Embryonic facial prominence (tissue), 1 donor: ENCODE data around the gene PCDHGA7.
"Not testable (repeated sequence)": the region's sequence is repeated elsewhere in the genome, so short reads cannot be mapped to it uniquely, and the experiment has no call there.

Experiments used
- DNase-seq: peaks from one replicate; pipeline ENCODE4 v3.0.0-alpha.2; 2016; ENCODE audit errors: extremely low spot score

PCDHGA7 gene

DNA sequence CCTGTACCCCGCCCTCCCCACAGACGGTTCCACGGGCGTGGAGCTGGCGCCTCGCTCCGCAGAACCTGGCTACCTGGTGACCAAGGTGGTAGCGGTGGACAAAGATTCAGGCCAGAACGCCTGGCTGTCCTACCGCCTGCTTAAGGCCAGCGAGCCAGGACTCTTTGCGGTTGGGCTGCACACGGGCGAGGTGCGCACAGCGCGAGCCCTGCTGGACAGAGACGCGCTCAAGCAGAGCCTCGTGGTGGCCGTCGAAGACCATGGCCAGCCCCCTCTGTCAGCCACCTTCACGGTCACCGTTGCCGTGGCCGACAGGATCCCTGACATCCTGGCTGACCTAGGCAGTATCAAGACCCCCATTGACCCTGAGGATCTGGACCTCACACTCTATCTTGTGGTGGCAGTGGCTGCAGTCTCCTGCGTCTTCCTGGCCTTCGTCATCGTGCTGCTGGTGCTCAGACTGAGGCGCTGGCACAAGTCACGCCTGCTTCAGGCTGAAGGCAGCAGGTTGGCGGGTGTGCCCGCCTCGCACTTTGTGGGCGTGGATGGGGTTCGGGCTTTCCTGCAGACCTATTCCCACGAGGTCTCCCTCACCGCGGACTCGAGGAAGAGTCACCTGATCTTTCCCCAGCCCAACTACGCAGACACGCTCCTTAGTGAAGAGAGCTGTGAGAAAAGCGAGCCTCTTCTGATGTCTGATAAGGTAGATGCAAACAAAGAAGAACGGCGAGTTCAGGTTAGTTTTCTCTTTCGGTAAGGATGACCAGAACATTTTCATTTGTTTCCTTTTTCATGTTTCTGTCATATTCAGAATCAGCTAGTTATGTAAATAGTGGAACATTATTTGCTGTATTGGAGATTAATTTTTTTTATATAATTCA, 16.3 kb upstream of the PCDHGA7 start:
- no peak for DNase-seq

DNA sequence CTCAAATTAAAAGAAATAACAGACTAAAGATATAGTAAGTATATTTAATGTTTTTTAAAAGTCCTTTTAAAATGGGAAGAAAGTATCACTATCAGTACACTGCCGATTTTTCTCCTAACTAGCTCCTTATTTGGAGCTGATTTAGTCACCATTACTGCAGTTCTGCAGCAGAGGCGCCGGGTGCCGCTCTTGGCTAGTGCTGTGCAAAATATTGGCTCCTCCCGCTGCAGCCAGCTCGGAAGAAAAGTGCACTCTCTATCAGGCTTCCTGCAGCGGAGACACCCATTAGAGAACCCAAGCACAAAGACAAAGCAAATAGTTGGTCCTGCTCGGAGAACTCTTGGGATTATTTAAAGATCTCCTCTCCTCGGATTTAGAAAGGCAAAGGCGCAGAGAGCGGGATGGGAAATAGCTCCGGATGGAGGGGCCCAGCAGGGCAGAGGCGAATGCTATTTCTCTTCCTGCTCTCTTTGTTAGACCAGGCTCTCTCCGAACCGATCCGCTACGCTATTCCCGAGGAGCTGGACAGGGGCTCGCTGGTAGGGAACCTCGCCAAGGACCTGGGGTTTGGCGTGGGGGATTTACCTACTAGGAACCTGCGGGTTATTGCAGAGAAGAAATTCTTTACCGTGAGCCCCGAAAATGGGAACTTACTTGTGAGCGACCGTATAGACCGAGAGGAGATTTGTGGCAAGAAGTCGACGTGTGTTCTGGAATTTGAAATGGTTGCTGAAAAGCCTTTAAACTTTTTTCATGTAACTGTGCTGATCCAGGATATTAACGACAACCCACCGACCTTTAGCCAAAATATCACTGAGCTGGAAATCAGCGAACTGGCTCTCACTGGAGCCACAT, 12.3 kb upstream of the PCDHGA7 start, which contains the start of gene PCDHGB3:
Gene PCDHGB3, plus strand, starts transcription at position 249 of the 855 bp plus-strand sequence. Its CDS starts 153 bp downstream, at position 402.
- no peak for DNase-seq

DNA sequence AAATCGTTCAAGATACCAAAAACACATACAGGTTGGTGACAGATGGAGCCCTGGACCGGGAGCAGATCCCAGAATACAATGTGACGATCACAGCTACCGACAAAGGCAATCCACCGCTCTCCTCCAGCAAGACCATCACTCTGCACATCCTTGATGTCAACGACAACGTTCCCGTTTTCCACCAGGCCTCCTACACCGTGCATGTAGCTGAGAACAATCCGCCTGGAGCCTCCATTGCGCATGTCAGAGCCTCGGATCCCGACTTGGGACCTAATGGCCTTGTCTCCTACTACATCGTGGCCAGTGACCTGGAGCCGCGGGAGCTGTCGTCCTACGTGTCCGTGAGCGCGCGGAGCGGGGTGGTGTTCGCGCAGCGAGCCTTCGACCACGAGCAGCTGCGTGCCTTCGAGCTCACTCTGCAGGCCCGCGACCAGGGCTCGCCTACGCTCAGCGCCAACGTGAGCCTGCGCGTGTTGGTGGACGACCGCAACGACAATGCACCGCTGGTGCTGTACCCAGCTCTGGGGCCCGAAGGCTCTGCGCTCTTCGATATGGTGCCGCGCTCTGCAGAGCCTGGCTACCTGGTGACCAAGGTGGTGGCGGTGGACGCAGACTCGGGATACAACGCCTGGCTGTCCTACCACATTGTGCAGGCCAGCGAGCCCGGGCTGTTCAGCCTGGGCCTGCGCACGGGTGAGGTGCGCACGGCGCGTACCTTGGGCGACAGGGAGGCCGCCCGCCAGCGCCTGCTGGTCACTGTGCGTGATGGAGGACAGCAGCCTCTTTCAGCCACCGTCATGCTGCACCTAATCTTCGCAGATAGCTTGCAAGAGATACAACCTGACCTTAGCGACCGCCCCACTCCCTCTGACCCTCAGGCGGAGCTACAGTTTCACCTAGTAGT, 10.7 kb upstream of the PCDHGA7 start:
- DNase-seq = no peak

DNA sequence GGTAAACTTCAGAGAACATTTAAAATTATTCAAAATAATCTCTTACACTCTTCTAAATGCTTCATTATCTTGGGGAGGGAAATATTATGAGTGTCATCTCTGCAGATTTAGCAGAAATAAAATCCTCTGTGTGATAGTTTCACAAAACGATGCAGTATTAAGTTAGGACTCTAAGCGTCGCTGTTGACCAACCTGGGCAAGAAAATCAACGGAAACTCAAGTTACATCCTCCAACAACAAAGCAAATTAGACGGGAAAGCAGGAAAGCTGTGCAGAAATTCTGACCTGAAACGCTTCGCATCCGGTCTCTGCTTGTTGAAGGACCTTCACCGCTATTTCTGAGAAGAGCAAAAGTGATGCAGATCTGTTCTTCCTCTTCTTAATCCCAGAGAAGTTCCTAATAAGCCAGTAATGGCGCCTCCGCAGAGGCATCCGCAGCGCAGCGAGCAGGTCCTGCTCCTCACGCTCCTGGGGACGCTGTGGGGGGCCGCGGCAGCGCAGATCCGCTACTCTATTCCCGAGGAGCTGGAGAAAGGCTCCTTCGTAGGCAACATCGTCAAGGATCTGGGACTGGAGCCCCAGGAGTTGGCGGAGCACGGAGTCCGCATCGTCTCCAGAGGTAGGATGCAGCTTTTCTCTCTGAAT, 8.7 kb upstream of the PCDHGA7 start, which contains the start of gene PCDHGA6:
Gene PCDHGA6, plus strand, starts transcription at position 219 of the 645 bp plus-strand sequence. Its CDS starts 193 bp downstream, at position 412.
- DNase-seq = no peak

DNA sequence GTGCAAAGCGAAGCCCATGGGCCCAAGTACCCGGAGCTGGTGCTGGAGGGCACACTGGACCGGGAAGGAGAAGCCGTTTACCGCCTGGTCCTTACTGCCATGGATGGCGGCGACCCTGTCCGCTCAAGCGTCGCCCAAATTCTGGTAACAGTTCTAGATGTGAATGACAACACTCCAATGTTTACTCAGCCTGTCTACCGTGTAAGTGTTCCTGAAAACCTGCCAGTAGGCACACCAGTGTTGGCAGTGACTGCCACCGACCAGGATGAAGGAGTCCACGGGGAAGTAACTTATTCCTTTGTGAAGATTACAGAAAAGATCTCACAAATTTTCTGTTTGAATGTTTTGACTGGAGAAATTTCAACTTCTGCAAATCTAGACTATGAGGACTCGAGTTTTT, 7.9 kb upstream of the PCDHGA7 start:
- DNase-seq = no peak

DNA sequence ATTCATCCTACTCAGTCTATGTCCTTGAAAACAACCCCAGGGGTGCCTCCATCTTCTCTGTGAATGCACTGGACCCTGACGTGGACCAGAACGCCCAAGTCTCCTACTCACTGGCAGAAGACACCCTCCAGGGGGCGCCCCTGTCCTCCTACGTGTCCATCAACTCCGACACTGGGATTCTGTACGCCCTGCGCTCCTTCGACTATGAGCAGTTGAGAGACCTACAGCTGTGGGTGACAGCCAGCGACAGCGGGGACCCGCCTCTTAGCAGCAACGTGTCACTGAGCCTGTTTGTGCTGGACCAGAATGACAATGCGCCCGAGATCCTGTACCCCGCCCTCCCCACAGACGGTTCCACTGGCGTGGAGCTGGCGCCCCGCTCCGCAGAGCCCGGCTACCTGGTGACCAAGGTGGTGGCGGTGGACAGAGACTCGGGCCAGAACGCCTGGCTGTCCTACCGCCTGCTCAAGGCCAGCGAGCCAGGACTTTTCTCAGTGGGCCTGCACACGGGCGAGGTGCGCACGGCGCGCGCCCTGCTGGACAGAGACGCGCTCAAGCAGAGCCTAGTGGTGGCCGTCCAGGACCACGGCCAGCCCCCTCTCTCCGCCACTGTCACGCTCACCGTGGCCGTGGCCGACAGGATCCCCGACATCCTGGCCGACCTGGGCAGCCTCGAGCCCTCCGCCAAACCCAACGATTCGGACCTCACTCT, 6.9 kb upstream of the PCDHGA7 start:
- not testable (repeated sequence) for DNase-seq

DNA sequence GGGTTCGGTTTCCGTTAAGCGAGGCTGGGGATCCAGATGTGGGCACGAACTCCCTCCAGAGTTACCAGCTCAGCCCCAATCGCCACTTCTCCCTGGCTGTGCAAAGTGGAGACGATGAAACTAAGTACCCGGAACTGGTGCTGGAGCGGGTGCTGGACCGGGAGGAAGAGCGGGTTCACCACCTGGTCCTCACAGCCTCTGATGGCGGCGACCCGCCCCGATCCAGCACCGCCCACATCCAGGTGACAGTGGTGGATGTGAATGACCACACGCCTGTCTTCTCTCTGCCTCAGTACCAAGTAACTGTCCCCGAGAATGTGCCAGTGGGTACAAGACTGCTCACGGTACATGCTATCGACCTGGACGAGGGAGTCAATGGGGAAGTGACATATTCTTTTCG, 803 bp downstream of the PCDHGA7 start:
- DNase-seq = no peak

DNA sequence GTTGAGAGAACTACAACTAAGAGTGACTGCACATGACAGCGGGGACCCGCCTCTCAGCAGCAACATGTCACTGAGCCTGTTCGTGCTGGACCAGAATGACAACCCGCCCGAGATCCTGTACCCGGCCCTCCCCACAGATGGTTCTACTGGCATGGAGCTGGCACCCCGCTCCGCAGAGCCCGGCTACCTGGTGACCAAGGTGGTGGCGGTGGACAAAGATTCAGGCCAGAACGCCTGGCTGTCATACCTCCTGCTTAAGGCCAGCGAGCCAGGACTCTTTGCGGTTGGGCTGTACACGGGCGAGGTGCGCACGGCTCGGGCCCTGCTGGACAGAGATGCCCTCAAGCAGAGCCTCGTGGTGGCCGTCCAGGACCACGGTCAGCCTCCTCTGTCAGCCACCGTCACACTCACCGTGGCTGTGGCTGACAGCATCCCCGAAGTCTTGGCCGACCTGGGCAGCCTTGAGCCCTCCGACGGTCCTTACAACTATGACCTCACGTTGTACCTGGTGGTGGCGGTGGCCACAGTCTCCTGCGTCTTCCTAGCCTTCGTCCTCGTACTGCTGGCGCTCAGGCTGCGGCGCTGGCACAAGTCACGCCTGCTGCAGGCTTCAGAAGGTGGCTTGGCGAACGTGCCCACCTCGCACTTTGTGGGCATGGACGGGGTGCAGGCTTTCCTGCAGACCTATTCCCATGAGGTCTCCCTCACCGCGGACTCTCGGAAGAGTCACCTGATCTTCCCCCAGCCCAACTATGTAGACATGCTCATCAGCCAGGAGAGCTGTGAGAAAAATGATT, 2.1 kb downstream of the PCDHGA7 start:
- no peak for DNase-seq

DNA sequence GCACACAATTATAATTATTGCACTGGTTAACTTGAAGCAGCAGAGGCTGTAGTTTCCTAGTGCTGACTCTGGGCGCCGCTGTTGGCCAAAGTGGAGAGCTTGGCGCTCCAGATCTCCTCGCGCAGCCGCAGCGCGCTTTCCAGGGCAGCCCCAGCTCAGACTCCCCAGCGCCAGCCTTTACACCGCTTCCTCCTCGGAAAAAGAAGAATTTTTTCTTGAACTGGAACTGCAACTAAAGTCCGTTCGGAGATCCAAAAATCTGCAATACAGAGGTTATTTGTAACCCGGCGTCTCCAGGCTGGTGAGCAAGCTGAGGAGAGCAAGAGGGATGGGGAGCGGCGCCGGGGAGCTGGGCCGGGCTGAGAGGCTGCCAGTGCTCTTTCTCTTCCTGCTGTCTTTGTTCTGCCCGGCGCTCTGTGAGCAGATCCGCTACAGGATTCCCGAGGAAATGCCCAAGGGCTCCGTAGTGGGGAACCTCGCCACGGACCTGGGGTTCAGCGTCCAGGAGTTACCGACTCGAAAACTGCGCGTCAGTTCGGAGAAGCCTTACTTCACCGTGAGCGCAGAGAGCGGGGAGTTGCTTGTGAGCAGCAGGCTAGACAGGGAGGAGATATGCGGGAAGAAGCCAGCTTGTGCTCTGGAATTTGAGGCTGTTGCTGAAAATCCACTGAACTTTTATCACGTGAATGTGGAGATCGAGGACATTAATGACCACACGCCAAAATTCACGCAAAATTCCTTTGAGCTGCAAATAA, 5.2 kb downstream of the PCDHGA7 start, which contains the start of gene PCDHGB4:
Gene PCDHGB4, plus strand, starts transcription at position 142 of the 755 bp plus-strand sequence. Its CDS starts 187 bp downstream, at position 329.
- DNase-seq = not testable (repeated sequence)

DNA sequence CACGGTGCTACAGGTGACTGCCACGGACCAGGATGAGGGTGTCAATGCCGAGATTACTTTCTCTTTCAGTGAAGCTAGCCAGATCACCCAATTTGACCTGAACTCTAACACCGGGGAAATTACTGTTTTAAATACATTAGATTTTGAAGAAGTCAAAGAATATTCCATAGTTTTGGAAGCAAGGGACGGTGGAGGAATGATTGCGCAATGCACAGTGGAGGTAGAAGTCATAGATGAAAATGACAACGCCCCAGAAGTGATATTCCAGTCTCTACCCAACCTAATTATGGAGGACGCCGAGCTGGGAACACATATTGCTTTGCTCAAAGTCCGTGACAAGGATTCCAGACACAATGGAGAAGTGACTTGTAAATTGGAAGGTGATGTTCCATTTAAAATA, 6.1 kb downstream of the PCDHGA7 start:
- no peak for DNase-seq

DNA sequence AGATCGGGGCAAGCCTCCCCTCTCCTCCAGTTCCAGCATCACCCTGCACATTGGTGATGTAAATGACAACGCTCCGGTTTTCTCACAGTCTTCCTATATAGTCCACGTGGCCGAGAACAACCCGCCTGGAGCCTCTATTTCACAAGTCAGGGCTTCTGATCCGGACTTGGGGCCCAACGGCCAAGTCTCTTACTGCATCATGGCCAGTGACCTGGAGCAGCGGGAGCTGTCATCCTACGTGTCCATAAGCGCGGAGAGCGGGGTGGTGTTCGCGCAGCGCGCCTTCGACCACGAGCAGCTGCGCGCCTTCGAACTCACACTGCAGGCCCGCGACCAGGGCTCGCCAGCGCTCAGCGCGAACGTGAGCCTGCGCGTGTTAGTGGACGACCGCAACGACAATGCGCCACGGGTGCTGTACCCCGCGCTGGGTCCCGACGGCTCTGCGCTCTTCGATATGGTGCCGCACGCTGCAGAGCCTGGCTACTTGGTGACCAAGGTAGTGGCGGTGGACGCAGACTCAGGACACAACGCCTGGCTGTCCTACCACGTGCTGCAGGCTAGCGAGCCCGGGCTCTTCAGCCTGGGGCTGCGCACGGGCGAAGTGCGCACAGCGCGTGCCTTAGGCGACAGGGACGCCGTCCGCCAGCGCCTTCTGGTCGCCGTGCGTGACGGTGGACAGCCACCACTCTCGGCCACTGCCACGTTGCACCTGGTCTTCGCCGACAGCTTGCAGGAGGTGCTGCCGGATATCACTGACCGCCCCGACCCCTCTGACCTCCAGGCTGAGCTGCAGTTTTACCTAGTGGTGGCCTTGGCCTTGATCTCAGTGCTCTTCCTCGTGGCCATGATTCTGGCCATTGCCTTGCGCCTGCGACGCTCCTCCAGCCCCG, 6.9 kb downstream of the PCDHGA7 start:
- no peak for DNase-seq

DNA sequence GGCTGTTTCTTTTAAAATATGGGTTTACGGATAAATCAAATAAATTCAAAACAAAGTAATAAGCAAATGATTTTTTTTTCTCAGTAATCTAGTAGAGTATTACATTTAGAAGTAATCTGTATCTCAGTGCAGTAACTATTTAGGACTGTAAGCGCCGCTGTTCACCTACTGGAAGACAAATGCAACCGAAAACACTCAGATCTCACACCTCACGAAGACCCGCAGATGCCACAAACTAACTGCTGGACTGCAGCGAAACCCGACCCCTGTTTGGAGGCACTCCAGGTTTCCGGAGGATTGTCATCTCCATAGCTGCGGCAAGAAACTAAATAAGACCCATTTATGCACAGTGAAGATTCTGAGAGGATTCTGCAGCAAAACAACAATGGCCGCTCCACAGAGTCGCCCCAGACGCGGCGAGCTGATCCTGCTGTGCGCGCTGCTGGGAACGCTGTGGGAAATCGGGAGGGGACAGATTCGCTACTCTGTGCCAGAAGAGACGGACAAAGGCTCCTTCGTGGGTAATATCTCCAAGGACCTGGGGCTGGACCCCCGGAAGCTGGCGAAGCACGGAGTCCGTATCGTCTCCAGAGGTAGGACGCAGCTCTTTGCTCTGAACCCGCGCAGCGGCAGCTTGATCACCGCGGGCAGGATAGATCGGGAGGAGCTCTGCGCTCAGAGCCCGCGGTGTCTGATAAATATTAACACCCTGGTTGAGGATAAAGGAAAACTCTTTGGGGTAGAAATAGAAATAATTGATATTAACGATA, 10.1 kb downstream of the PCDHGA7 start, which contains the start of gene PCDHGA8:
Gene PCDHGA8, plus strand, starts transcription at position 205 of the 770 bp plus-strand sequence. Its CDS starts 181 bp downstream, at position 386.
- no peak for DNase-seq

DNA sequence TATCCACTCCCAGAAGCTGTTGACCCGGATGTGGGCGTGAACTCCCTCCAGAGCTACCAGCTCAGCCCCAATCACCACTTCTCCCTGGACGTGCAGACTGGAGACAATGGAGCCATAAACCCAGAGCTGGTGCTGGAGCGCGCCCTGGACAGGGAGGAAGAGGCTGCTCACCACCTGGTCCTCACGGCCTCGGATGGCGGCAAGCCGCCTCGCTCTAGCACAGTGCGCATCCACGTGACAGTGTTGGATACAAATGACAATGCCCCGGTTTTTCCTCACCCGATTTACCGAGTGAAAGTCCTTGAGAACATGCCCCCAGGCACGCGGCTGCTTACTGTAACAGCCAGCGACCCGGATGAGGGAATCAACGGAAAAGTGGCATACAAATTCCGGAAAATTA, 10.7 kb downstream of the PCDHGA7 start:
- DNase-seq = no peak

DNA sequence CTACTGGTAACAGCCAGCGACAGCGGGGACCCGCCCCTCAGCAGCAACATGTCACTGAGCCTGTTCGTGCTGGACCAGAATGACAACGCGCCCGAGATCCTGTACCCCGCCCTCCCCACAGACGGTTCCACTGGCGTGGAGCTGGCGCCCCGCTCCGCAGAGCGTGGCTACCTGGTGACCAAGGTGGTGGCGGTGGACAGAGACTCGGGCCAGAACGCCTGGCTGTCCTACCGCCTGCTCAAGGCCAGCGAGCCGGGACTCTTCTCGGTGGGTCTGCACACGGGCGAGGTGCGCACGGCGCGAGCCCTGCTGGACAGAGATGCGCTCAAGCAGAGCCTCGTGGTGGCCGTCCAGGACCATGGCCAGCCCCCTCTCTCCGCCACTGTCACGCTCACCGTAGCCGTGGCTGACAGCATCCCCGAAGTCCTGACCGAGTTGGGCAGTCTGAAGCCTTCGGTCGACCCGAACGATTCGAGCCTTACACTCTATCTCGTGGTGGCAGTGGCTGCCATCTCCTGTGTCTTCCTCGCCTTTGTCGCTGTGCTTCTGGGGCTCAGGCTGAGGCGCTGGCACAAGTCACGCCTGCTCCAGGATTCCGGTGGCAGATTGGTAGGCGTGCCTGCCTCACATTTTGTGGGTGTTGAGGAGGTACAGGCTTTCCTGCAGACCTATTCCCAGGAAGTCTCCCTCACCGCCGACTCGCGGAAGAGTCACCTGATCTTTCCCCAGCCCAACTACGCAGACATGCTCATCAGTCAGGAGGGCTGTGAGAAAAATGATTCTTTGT, 12.1 kb downstream of the PCDHGA7 start:
- not testable (repeated sequence) for DNase-seq

DNA sequence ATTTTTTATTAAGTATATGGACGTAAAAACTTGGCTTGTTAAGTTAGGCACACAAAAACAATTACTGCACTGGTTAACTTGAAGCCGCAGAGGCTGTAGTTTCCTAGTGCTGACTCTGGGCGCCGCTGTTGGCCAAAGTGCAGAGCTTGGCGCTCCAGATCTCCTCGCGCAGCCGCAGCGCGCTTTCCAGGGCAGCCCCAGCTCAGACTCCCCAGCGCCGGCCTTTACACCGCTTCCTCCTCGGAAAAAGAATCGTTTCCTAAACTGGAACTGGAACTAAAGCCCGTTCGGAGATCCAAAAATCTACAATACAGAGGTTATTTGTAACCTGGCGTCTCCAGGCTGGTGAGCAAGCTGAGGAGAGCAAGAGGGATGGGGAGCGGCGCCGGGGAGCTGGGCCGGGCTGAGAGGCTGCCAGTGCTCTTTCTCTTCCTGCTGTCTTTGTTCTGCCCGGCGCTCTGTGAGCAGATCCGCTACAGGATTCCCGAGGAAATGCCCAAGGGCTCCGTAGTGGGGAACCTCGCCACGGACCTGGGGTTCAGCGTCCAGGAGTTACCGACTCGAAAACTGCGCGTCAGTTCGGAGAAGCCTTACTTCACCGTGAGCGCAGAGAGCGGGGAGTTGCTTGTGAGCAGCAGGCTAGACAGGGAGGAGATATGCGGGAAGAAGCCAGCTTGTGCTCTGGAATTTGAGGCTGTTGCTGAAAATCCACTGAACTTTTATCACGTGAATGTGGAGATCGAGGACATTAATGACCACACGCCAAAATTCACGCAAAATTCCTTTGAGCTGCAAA, 15.4 kb downstream of the PCDHGA7 start, which contains the start of gene PCDHGB5:
Gene PCDHGB5, plus strand, starts transcription at position 192 of the 796 bp plus-strand sequence. Its CDS starts 181 bp downstream, at position 373.
- not testable (repeated sequence) for DNase-seq
